MM.1S (cell line): ENCODE measurements around the gene NR1H2.

Experiments
- CTCF ChIP-seq: fragments of 300-600 bp; sonication (generic); IDR thresholded peaks from 2 replicates; pipeline ENCODE4 v1.5.1; 2016; ENCODE audit warnings: antibody characterized with exemption, low read length, mixed read lengths
- EZH2 ChIP-seq: fragments of 300-600 bp; sonication (generic); optimal IDR thresholded peaks from 2 replicates; pipeline ENCODE3; 2017; ENCODE audit warnings: low read depth, mild to moderate bottlenecking, antibody characterized with exemption, low read length, mixed read lengths
- EZH2phosphoT487 ChIP-seq: fragments of 300-600 bp; sonication (generic); IDR thresholded peaks from 2 replicates; pipeline ENCODE4 v1.6.1; 2018; ENCODE audit warnings: antibody characterized with exemption, low read length

- no peak for TF ChIP-seq CTCF
- TF ChIP-seq EZH2phosphoT487: no peak
- TF ChIP-seq EZH2: no peak
These were observed 37.3 kb downstream of the NR1H2 start for GRCh38 chr19:50413531-50413930.
